HepG2 (cell line): ENCODE results near the gene BBS1. TPM values are rescaled to one million over a fixed set of nuclear protein-coding genes. Genes with fewer than 3 reads are reported as not detected.

Experiments
- ATF3 ChIP-seq: sonication (generic); formaldehyde crosslinking; IDR thresholded peaks from 2 replicates; pipeline ENCODE4 v1.4.0; 2020; ENCODE audit warnings: missing genetic modification reagents
- CBX5 ChIP-seq: sonication (generic); formaldehyde crosslinking; IDR thresholded peaks from 2 replicates; pipeline ENCODE4 v1.4.0; 2020; ENCODE audit warnings: missing genetic modification reagents, borderline replicate concordance
- CENPBD1 ChIP-seq: sonication (generic); formaldehyde crosslinking; IDR thresholded peaks from 2 replicates; pipeline ENCODE4 v1.8.0; 2022; ENCODE audit warnings: missing genetic modification reagents, low read depth, mild to moderate bottlenecking, borderline replicate concordance
- ELK4 ChIP-seq: sonication (generic); formaldehyde crosslinking; IDR thresholded peaks from 2 replicates; pipeline ENCODE4 v1.9.0; 2021; ENCODE audit warnings: missing genetic modification reagents, borderline replicate concordance
- ESRRA ChIP-seq: sonication (generic); formaldehyde crosslinking; IDR thresholded peaks from 2 replicates; pipeline ENCODE4 v1.5.1; 2020; ENCODE audit warnings: mild to moderate bottlenecking, low read depth, missing genetic modification reagents
- FOXP1 ChIP-seq, 2 experiments: fragments of 450-650 bp in 1 of 2; IDR thresholded peaks; 2 replicates each; pipeline ENCODE4 v1.6.1; 2017 to 2018; ENCODE audit warnings: antibody characterized with exemption in 1 of 2
- GLI4 ChIP-seq: sonication (generic); formaldehyde crosslinking; IDR thresholded peaks from 2 replicates; pipeline ENCODE4 v1.5.1; 2020; ENCODE audit warnings: missing genetic modification reagents, mild to moderate bottlenecking, moderate library complexity, borderline replicate concordance
- HES4 ChIP-seq: sonication (generic); formaldehyde crosslinking; IDR thresholded peaks from 2 replicates; pipeline ENCODE4 v1.9.0; 2021; ENCODE audit warnings: mild to moderate bottlenecking, missing genetic modification reagents, borderline replicate concordance
- HOXA7 ChIP-seq: sonication (generic); formaldehyde crosslinking; IDR thresholded peaks from 2 replicates; pipeline ENCODE4 v1.8.1; 2022; ENCODE audit warnings: mild to moderate bottlenecking, missing genetic modification reagents, moderate library complexity
- ISL2 ChIP-seq: sonication (generic); formaldehyde crosslinking; IDR thresholded peaks from 2 replicates; pipeline ENCODE4 v1.5.0; 2020; ENCODE audit warnings: missing genetic modification reagents
- MAFG ChIP-seq: sonication (generic); formaldehyde crosslinking; IDR thresholded peaks from 2 replicates; pipeline ENCODE4 v1.5.1; 2020; ENCODE audit warnings: mild to moderate bottlenecking, missing genetic modification reagents
- MYPOP ChIP-seq: sonication (generic); formaldehyde crosslinking; IDR thresholded peaks from 2 replicates; pipeline ENCODE4 v1.8.1; 2023; ENCODE audit warnings: mild to moderate bottlenecking, moderate library complexity, missing genetic modification reagents
- MZF1 ChIP-seq: sonication (generic); formaldehyde crosslinking; IDR thresholded peaks from 2 replicates; pipeline ENCODE4 v1.8.1; 2023; ENCODE audit warnings: mild to moderate bottlenecking, missing genetic modification reagents, borderline replicate concordance
- RXRA ChIP-seq: sonication (generic); formaldehyde crosslinking; IDR thresholded peaks from 2 replicates; pipeline ENCODE4 v1.5.1; 2020; ENCODE audit warnings: missing genetic modification reagents
- SNAPC4 ChIP-seq: sonication (generic); formaldehyde crosslinking; IDR thresholded peaks from 2 replicates; pipeline ENCODE4 v1.4.0; 2020; ENCODE audit warnings: mild to moderate bottlenecking, missing genetic modification reagents
- TRAFD1 ChIP-seq: sonication (generic); formaldehyde crosslinking; IDR thresholded peaks from 2 replicates; pipeline ENCODE4 v1.5.1; 2020; ENCODE audit warnings: missing genetic modification reagents, mild to moderate bottlenecking, borderline replicate concordance
- ZFP82 ChIP-seq: sonication (generic); formaldehyde crosslinking; IDR thresholded peaks from 2 replicates; pipeline ENCODE4 v1.5.1; 2020; ENCODE audit warnings: mild to moderate bottlenecking, missing genetic modification reagents, borderline replicate concordance
- ZNF225 ChIP-seq: sonication (generic); formaldehyde crosslinking; IDR thresholded peaks from 2 replicates; pipeline ENCODE4 v1.4.0; 2020; ENCODE audit warnings: mild to moderate bottlenecking, missing genetic modification reagents
- ZNF547 ChIP-seq: sonication (generic); formaldehyde crosslinking; IDR thresholded peaks from 2 replicates; pipeline ENCODE4 v1.5.1; 2020; ENCODE audit warnings: mild to moderate bottlenecking, missing genetic modification reagents
- ZNF788 ChIP-seq: sonication (generic); formaldehyde crosslinking; IDR thresholded peaks from 2 replicates; pipeline ENCODE4 v1.5.0; 2020; ENCODE audit warnings: mild to moderate bottlenecking, missing genetic modification reagents, borderline replicate concordance
- polyA plus RNA-seq, 8 experiments: library from polyadenylated mRNA; depleted of rRNA in 3 of 8; stranded (reverse) in 7 of 8; unstranded in 1 of 8; fragments of >200 nt; fragmentation: Illumina TruSeq in 4 of 8; extraction: Trizol in 4 of 8; gene quantifications; 2 replicates each; pipeline versions ENCODE4 v1.2.1 to v1.2.3, GENCODE V29; 2011 to 2016; ENCODE audit warnings: low read depth in 4 of 8, missing spikeins in 1 of 8, mixed read lengths in 1 of 8; ENCODE audit not compliant: insufficient read depth in 1 of 8
- total RNA-seq, 5 experiments: library from RNA; depleted of rRNA; stranded (reverse); fragments of >200 nt; fragmentation: Illumina TruSeq; extraction: Trizol; gene quantifications; 2 replicates each; pipeline ENCODE4 v1.2.3, GENCODE V29; 2016; ENCODE audit warnings: low read depth in 1 of 5

The BBS1 gene
- total and polyA plus RNA-seq, 2 of the 13 experiments (the other 11 are each of a cell fraction or from before 2014, with no cell fraction given): 11.7 to 14.1 TPM

GRCh38 chr11:66579017-66579606, 68.7 kb downstream of the BBS1 start (continued):
- TF ChIP-seq CENPBD1 (CRISPR knock-in tag): no peak
- no peak for TF ChIP-seq ZNF547 (CRISPR knock-in tag)
- TF ChIP-seq RXRA (CRISPR knock-in tag): no peak
- no peak for TF ChIP-seq ESRRA
- no peak for TF ChIP-seq HOXA7 (CRISPR knock-in tag)
- TF ChIP-seq HES4 (CRISPR knock-in tag): no peak
- no peak for TF ChIP-seq ELK4 (CRISPR knock-in tag)
- TF ChIP-seq SNAPC4 (CRISPR knock-in tag): no peak
- TF ChIP-seq ZNF788 (CRISPR knock-in tag): no peak; the same call in 1 of the 2 replicates
- TF ChIP-seq CBX5 (CRISPR knock-in tag): no peak; the same call in 1 of the 2 replicates
- no peak for TF ChIP-seq FOXP1 (IDR thresholded peaks at IDR 0.05)
- TF ChIP-seq FOXP1 (CRISPR knock-in tag; IDR thresholded peaks at IDR 0.05): no peak
- TF ChIP-seq ISL2 (CRISPR knock-in tag): no peak
- TF ChIP-seq MYPOP (CRISPR knock-in tag): 0 out of 2 replicates have a peak, but pooled peaks have one; percentile 34
- TF ChIP-seq MZF1: no peak
- no peak for TF ChIP-seq ZFP82 (CRISPR knock-in tag)
- TF ChIP-seq ATF3 (CRISPR knock-in tag): no peak
- no peak for TF ChIP-seq ZNF225 (CRISPR knock-in tag)
- no peak for TF ChIP-seq MAFG
- TF ChIP-seq GLI4 (CRISPR knock-in tag): no peak
- no peak for TF ChIP-seq TRAFD1
